H1 (cell line): ENCODE data around the gene TMCC3.

ENCODE experiments used
- CREB1 ChIP-seq: IDR thresholded peaks from 2 replicates; pipeline ENCODE4 v1.6.1; 2012; ENCODE audit warnings: inconsistent platforms
- EZH2 ChIP-seq: fragments of 200-600 bp; sonication (generic); IDR thresholded peaks from 2 replicates; pipeline ENCODE4 v1.7.1; 2012; ENCODE audit warnings: low read depth, mild to moderate bottlenecking, moderate library complexity, low read length, inconsistent platforms; ENCODE audit not compliant: severe bottlenecking
- POLR2A ChIP-seq, 2 experiments: IDR thresholded peaks; 1 replicate in 1 of 2; 2 replicates in 1 of 2; pipeline ENCODE4 v1.6.1; 2011; ENCODE audit warnings: low read depth in 2 of 2, low read length in 2 of 2, mild to moderate bottlenecking in 2 of 2; ENCODE audit errors: control extremely low read depth in 1 of 2
- POLR2AphosphoS5 ChIP-seq: IDR thresholded peaks from 2 replicates; pipeline ENCODE4 v1.6.1; 2011; ENCODE audit warnings: low read depth, low read length
- TF ChIP-seq, protein P1 (sequence below), 3 experiments: IDR thresholded peaks; 1 replicate in 2 of 3; 2 replicates in 1 of 3; pipeline versions ENCODE4 v1.5.1 to v1.6.1; 2011; ENCODE audit warnings: low read length in 3 of 3, mild to moderate bottlenecking in 3 of 3, inconsistent platforms in 2 of 3, low read depth in 1 of 3, moderate library complexity in 1 of 3; ENCODE audit not compliant: insufficient read depth in 1 of 3; ENCODE audit errors: control extremely low read depth in 1 of 3

DNA sequence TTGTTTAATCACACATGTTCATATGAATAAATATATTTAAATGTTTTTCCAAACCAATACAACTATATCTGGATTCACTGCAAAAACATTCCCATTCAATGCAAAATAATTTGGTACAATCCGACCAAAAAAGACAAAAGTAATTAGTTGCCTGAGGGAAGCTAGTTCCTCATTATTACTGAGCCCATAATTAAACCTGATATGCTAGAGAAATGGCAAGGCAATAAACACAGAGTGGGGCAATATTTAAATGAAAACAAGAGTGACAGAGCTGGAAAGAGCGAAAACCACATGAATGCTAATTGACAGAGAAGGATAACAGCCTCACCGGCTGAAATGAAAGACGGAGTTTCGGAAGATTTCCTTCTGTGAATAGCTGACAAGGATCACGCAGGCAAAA lies 82.6 kb downstream of the TMCC3 start:
- TF ChIP-seq CREB1 (no peak), POLR2A (IDR thresholded peaks at IDR 0.05; ENCODE audit: control extremely low read depth in 1 of 2, low read depth in 2 of 2, low read length in 2 of 2) (no peak), EZH2 (no peak), POLR2AphosphoS5 (no peak)
- TF ChIP-seq, protein P1, sequence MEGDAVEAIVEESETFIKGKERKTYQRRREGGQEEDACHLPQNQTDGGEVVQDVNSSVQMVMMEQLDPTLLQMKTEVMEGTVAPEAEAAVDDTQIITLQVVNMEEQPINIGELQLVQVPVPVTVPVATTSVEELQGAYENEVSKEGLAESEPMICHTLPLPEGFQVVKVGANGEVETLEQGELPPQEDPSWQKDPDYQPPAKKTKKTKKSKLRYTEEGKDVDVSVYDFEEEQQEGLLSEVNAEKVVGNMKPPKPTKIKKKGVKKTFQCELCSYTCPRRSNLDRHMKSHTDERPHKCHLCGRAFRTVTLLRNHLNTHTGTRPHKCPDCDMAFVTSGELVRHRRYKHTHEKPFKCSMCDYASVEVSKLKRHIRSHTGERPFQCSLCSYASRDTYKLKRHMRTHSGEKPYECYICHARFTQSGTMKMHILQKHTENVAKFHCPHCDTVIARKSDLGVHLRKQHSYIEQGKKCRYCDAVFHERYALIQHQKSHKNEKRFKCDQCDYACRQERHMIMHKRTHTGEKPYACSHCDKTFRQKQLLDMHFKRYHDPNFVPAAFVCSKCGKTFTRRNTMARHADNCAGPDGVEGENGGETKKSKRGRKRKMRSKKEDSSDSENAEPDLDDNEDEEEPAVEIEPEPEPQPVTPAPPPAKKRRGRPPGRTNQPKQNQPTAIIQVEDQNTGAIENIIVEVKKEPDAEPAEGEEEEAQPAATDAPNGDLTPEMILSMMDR (IDR thresholded peaks at IDR 0.05; ENCODE audit: control extremely low read depth in 1 of 3, insufficient read depth in 1 of 3, low read depth in 1 of 3, low read length in 3 of 3) = no peak
